Heart left ventricle (tissue), 16 donors: ENCODE measurements around the gene CMPK2. TPM values are rescaled to one million over a fixed set of nuclear protein-coding genes. Genes with fewer than 3 reads are reported as not detected.

Experiments
- ATAC-seq, 4 donors: fragments of 200-7000 bp; cut with Tn5 transposase; one replicate each; pipeline ENCODE4 v1.9.1; 2020 to 2022; ENCODE audit warnings: moderate library complexity in 4 of 4, mild to moderate bottlenecking in 3 of 4, moderate number of reproducible peaks in 1 of 4
- DNase-seq, 5 donors: peaks; one replicate each; pipeline ENCODE4 v3.0.0-alpha.2; 2020
- H3K27ac ChIP-seq, 12 donors: fragments of 200-600 bp; sonication (generic) in 4 of 12; one replicate each; pipeline versions ENCODE4 v1.5.0 to v1.8.0; 2016 to 2022; ENCODE audit warnings: mild to moderate bottlenecking in 2 of 12
- H3K27me3 ChIP-seq, 9 donors: fragments of 200-600 bp; sonication (generic) in 2 of 9; one replicate each; pipeline versions ENCODE4 v1.5.1 to v1.8.0; 2016 to 2022; ENCODE audit warnings: mild to moderate bottlenecking in 3 of 9
- H3K36me3 ChIP-seq, 9 donors: fragments of 200-600 bp; sonication (generic) in 2 of 9; one replicate each; pipeline versions ENCODE4 v1.5.0 to v1.8.0; 2018 to 2022; ENCODE audit warnings: mild to moderate bottlenecking in 2 of 9
- H3K4me1 ChIP-seq, 12 donors: fragments of 200-600 bp; sonication (generic) in 4 of 12; one replicate each; pipeline versions ENCODE4 v1.5.0 to v1.8.0; 2016 to 2022; ENCODE audit warnings: mild to moderate bottlenecking in 3 of 12
- H3K4me3 ChIP-seq, 12 donors: fragments of 200-600 bp; sonication (generic) in 4 of 12; one replicate each; pipeline versions ENCODE4 v1.5.0 to v1.8.0; 2017 to 2022; ENCODE audit warnings: mild to moderate bottlenecking in 9 of 12, moderate library complexity in 4 of 12
- H3K9me3 ChIP-seq, 12 donors: fragments of 200-600 bp; sonication (generic) in 4 of 12; one replicate each; pipeline versions ENCODE4 v1.5.0 to v1.8.0; 2016 to 2022; ENCODE audit warnings: mild to moderate bottlenecking in 1 of 12
- POLR2A ChIP-seq, 2 donors: fragments of 450-650 bp; IDR thresholded peaks; one replicate each; pipeline ENCODE4 v1.6.1; 2017; ENCODE audit warnings: antibody characterized with exemption in 2 of 2, mild to moderate bottlenecking in 2 of 2, moderate library complexity in 2 of 2
- WGBS, 4 donors: extraction: QIAGEN DNeasy Blood & Tissue Kit in 2 of 4; methylation state at CpG; one replicate each; pipeline versions ENCODE4 v1.1.5 to v1.1.7; 2013 to 2018; 5-methylcytosine and 5-hydroxymethylcytosine counted together
- intact Hi-C, 10 donors: fragments of 100-400 bp; cut with DNase I; formaldehyde crosslinking; loops; one replicate each; pipeline versions ENCODE4 v1.11.1 to v1.14.2; 2022
- polyA plus RNA-seq, 2 donors: library from polyadenylated mRNA; stranded (reverse); fragments of 200-250 nt; gene quantifications; one replicate each; pipeline ENCODE4 v1.2.3, GENCODE V29; 2013
- total RNA-seq, 9 donors: library from RNA; depleted of rRNA in 2 of 9; stranded (reverse); fragments of >200 nt in 2 of 9; fragmentation: NEBNext Ultra II Directional in 3 of 9; extraction: Animal tissue kit (Norgen Biotek cat#: 25700) in 3 of 9; gene quantifications; one replicate each; pipeline versions ENCODE4 v1.1.0 to v1.2.4, GENCODE V29; 2016 to 2023
- TF ChIP-seq, protein P1 (sequence below), 12 donors: fragments of 200-600 bp; sonication (generic) in 4 of 12; IDR thresholded peaks; one replicate each; pipeline versions ENCODE4 v1.5.0 to v1.8.0; 2018 to 2022; ENCODE audit warnings: antibody characterized with exemption in 12 of 12, mild to moderate bottlenecking in 5 of 12
- donor health status: ischemic (EF 13 %, LVEDD 7.1; RV severe dilation, severe dysfunction).
- donor health status: healthy with polysubstance abuse.
- donor health status: DM: no; HTN: yes; CAD: no.
- donor health status: DM: no; HTN: no; CAD: no.
- donor health status: ischemic (EF 25% LVEDD 6.9; RV normal size, moderate dysfunction).
- donor health status: ischemic (EF 25% LVEDD 5.7; RV mildly dilated, moderate dysfunction).
- donor health status: healthy.
- donor health status: DM: yes; HTN: yes; CAD: no.
- donor health status: ischemic (EF 35%, LVEDD 5.7; RV mildly dilated, moderate dysfunction).
- donor health status: nonischemic (EF 11% LVEDD 7.7; RV severe dilation, severe dysfunction).
- donor health status: DM: yes; HTN: yes; CAD: no.
- donor health status: PGD.
- donor health status: ischemic (EF 29% LVEDD 5.4; RV normal size, mild dysfunction).
- donor health status: nonischemic (EF 23%, LVEDD 6.1; RV moderate dilation, normal function).

Gene CMPK2
- total and polyA plus RNA-seq, 11 donors: 2.0 to 33.2 (median 6.0) TPM

DNA sequence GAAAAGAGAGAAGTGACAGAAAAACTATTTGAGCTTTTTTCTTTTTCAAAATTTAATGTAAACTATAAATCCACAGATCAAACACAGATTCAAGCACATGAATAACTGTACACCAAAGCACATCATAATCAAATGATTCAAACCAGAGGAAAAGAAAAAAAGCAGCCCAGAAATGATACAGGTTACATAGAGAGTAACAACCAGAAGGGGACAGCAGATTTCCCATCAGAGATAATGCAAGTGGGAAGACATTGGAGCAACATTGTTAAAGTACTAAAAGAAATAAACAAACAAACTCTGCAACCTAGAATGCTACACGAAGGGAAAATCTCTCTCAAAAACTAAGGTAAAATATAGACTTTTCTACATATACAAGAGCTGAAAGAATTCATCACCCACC lies 34.5 kb downstream of the CMPK2 start:
- DNase-seq: no peak
- ATAC-seq: no peak

DNA sequence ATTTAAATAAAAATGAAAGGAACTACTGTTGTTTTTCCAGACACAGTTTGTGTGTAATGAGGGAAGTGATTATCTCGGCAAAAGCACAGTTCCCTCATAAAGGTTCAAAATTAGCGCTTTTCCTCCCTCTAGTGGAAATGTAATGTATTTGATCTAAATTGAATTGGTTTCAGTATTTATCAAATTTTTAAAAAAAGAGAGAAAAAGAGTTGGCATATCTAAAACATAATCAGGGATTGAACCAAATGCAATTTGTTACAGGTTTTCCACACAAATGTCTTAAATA lies 37.5 kb downstream of the CMPK2 start:
- ATAC-seq: peak in 2 of 4 donors; percentile 28 to 32
- TF ChIP-seq, protein P1, sequence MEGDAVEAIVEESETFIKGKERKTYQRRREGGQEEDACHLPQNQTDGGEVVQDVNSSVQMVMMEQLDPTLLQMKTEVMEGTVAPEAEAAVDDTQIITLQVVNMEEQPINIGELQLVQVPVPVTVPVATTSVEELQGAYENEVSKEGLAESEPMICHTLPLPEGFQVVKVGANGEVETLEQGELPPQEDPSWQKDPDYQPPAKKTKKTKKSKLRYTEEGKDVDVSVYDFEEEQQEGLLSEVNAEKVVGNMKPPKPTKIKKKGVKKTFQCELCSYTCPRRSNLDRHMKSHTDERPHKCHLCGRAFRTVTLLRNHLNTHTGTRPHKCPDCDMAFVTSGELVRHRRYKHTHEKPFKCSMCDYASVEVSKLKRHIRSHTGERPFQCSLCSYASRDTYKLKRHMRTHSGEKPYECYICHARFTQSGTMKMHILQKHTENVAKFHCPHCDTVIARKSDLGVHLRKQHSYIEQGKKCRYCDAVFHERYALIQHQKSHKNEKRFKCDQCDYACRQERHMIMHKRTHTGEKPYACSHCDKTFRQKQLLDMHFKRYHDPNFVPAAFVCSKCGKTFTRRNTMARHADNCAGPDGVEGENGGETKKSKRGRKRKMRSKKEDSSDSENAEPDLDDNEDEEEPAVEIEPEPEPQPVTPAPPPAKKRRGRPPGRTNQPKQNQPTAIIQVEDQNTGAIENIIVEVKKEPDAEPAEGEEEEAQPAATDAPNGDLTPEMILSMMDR (IDR thresholded peaks at IDR 0.05): peak; percentile 42 to 72 (median 54)
- no peak for TF ChIP-seq POLR2A (IDR thresholded peaks at IDR 0.05)
- Histone ChIP-seq H3K4me1 (peaks cover 0 to 25% (median 8%) of the 10 kb centered on the region in 12 donors), H3K9me3 (peaks cover 0 to 19% (median 8%) of the 10 kb centered on the region in 12 donors), H3K36me3 (no peaks in the 10 kb centered on the region), H3K4me3 (no peak overlapping the region), H3K27ac (peak overlapping the region in 2 of 12 donors; percentile 30 to 50), H3K27me3 (no peaks in the 10 kb centered on the region)
- no peak for DNase-seq
- intact Hi-C loops: loop anchor here in 1 of 10 donors (5.0 kb wide), 1 partner anchor 214 kb away; no protein-coding TSS in a partner anchor
- WGBS, 4 donors: 15 to 29% (median 16%) methylated on average over 2 of the region's 2 CpGs

More for the DNA sequence above, 34.5 kb downstream of the CMPK2 start:
- no peak overlapping the region for H3K27ac ChIP-seq
- TF ChIP-seq, protein P1 (IDR thresholded peaks at IDR 0.05): no peak
- TF ChIP-seq POLR2A (IDR thresholded peaks at IDR 0.05): no peak
- no peak overlapping the region for H3K4me3 ChIP-seq
- H3K36me3 ChIP-seq: no peaks in the 10 kb centered on the region
- WGBS, 4 donors: 55 to 83% (median 63%) methylated on average over 1 of the region's 1 CpG
- peaks cover 0 to 25% (median 7%) of the 10 kb centered on the region in 12 donors for H3K4me1 ChIP-seq
- no peaks in the 10 kb centered on the region for H3K27me3 ChIP-seq
- intact Hi-C loops: no loop called here
- peaks cover 0 to 42% (median 14%) of the 10 kb centered on the region in 12 donors for H3K9me3 ChIP-seq

DNA sequence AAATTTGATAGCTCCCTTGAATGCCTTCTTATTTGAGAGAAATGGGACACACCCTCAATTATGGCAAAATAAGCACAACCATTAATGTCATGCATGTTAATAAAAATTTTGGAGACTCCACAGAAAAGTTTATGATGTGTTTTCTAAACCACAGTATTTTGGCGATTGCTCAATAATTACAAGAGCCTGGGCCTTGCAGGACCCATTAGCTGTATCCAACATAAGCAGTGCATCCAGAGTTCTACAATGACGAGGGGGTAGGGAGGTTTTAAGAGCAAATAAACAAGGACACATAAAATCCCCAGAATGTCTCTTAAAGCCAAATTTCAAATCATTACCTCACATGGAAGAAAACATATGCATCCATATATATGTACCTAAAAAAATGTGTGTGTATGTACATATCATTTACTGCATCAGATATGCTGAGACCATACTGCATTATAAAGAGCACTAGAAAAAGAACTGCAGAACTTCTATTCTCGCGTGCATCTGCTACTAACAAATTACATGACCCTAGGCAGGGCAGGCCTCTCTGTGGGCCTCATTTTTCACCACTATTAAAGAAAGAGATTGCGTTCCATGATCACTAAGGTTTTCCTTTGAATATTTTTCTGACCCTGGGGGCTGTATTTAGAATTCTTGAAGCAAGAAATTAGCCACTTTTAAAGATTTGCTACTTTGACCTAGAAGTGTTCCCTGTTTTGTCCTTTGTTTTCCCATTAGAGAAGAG lies 38.0 kb downstream of the CMPK2 start:
- intact Hi-C loops: loop anchor here in 1 of 10 donors (5.0 kb wide), 1 partner anchor 215 kb away; no protein-coding TSS in a partner anchor
- no peak for ATAC-seq
- TF ChIP-seq, protein P1 (IDR thresholded peaks at IDR 0.05): no peak
- 68 to 74% (median 69%) methylated on average over 5 of the region's 5 CpGs for WGBS, 4 donors
- DNase-seq: no peak
- Histone ChIP-seq H3K9me3 (peaks cover 0 to 19% (median 8%) of the 10 kb centered on the region in 12 donors), H3K27ac (peak overlapping the region in 3 of 12 donors; percentile 27 to 50 (median 30)), H3K4me1 (peaks cover 0 to 23% (median 8%) of the 10 kb centered on the region in 12 donors), H3K4me3 (no peak overlapping the region), H3K36me3 (no peaks in the 10 kb centered on the region), H3K27me3 (no peaks in the 10 kb centered on the region)

DNA sequence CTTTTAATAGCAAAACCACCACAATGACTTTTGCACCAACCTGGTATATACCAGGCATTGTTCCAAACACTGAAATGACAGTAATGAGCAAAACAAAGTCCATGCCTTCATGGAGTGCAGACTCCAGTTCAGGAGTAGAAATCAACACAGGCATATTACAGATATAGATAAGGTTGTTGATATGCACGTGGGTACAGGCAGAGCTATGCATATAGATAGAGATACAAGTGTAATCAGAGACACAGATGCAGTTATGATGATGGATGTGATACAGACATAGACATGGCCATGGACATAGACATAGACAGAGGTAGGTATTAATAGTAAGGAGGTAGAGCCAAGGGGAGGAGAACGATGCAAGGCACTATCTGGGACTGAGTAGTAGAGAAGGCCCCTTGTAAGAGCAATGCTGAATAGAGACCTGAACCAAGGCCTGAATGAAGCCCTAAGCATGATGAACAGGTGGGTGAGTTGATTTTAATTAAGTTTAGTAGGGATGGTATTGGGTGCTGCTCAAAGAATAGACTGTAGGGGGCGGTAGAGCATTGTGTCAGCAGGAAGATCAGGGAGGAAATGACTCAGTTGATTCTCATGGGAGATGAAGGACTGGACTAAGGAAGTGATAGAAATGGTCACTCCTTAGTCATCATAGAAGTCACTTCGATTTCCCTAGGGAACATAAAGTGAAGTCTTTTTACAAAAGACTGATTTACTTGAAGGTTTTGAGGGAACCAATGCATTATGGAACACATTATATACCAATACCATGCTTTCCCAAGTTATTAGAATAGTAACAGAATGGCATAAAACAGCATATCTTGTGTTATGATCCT lies 39.4 kb downstream of the CMPK2 start:
- no peak for TF ChIP-seq POLR2A (IDR thresholded peaks at IDR 0.05)
- TF ChIP-seq, protein P1 (IDR thresholded peaks at IDR 0.05): peak; percentile 46 to 70 (median 60)
- DNase-seq: no peak
- WGBS, 4 donors: 33 to 45% (median 37%) methylated on average over 4 of the region's 4 CpGs
- Histone ChIP-seq H3K27ac (peak overlapping the region in 1 of 12 donors; percentile 34), H3K9me3 (peaks cover 0 to 11% (median 4%) of the 10 kb centered on the region in 12 donors), H3K36me3 (no peaks in the 10 kb centered on the region), H3K4me3 (no peak overlapping the region), H3K4me1 (peaks cover 0 to 20% (median 8%) of the 10 kb centered on the region in 12 donors), H3K27me3 (no peaks in the 10 kb centered on the region)
- peak; percentile 51 to 87 (median 78) for ATAC-seq
- intact Hi-C loops: loop anchor here in 1 of 10 donors (5.0 kb wide), 1 partner anchor 216 kb away; no protein-coding TSS in a partner anchor
